ENCODE data around the gene ZNF565.
"Not testable (repeated sequence)": the region's sequence is repeated elsewhere in the genome, so short reads cannot be mapped to it uniquely, and the experiment has no call there.

Gene ZNF565

GRCh38 chr19:36210497-36210896 lies 4.0 kb downstream of the ZNF565 start:
- no peak for TF ChIP-seq CTCF (IDR thresholded peaks at IDR 0.05; ENCODE audit: borderline replicate concordance, insufficient read depth, low read depth, low read length)
- H3K4me3 ChIP-seq (ENCODE audit: low read depth, low read length) = no peak overlapping the region

GRCh38 chr19:36209372-36209771 lies 5.1 kb downstream of the ZNF565 start:
- H3K4me3 ChIP-seq (ENCODE audit: low read depth, low read length) = no peak overlapping the region
- TF ChIP-seq CTCF (IDR thresholded peaks at IDR 0.05; ENCODE audit: borderline replicate concordance, insufficient read depth, low read depth, low read length) = no peak

GRCh38 chr19:36207605-36208252 lies 6.7 kb downstream of the ZNF565 start:
- no peak for TF ChIP-seq CTCF (IDR thresholded peaks at IDR 0.05; ENCODE audit: borderline replicate concordance, insufficient read depth, low read depth, low read length)
- no peak overlapping the region for H3K4me3 ChIP-seq (ENCODE audit: low read depth, low read length)

- H3K4me3 ChIP-seq (ENCODE audit: low read depth, low read length) = no peak overlapping the region
- TF ChIP-seq CTCF (IDR thresholded peaks at IDR 0.05; ENCODE audit: borderline replicate concordance, insufficient read depth, low read depth, low read length) = no peak
These were observed 11.2 kb downstream of the ZNF565 start for GRCh38 chr19:36203293-36203692.

GRCh38 chr19:36201684-36202083 lies 12.8 kb downstream of the ZNF565 start:
- H3K4me3 ChIP-seq (ENCODE audit: low read depth, low read length) = no peak overlapping the region
- no peak for TF ChIP-seq CTCF (IDR thresholded peaks at IDR 0.05; ENCODE audit: borderline replicate concordance, insufficient read depth, low read depth, low read length)

GRCh38 chr19:36198119-36198518 lies 16.3 kb downstream of the ZNF565 start:
- H3K4me3 ChIP-seq (ENCODE audit: low read depth, low read length) = no peak overlapping the region
- TF ChIP-seq CTCF (IDR thresholded peaks at IDR 0.05; ENCODE audit: borderline replicate concordance, insufficient read depth, low read depth, low read length) = no peak

- H3K4me3 ChIP-seq (ENCODE audit: low read depth, low read length) = no peak overlapping the region
- TF ChIP-seq CTCF (IDR thresholded peaks at IDR 0.05; ENCODE audit: borderline replicate concordance, insufficient read depth, low read depth, low read length) = no peak
These were observed 18.2 kb downstream of the ZNF565 start for GRCh38 chr19:36196249-36196648.

GRCh38 chr19:36186722-36187121 lies 27.7 kb downstream of the ZNF565 start:
- H3K4me3 ChIP-seq (ENCODE audit: low read depth, low read length) = not testable (repeated sequence)

All from GM12875 (cell line).